Activated naive CD4-positive, alpha-beta T cell treated with anti-CD3 and anti-CD28 coated beads, Interleukin-2, amount 50 U/mL, for 72 hours (primary cell): ENCODE data around the gene ERC1. TPM values are rescaled to one million over a fixed set of nuclear protein-coding genes. Genes with fewer than 3 reads are reported as not detected.
"Not testable (repeated sequence)": the region's sequence is repeated elsewhere in the genome, so short reads cannot be mapped to it uniquely, and the experiment has no call there.

Experiments
- ATAC-seq, 2 donors: fragments of 150-1000 bp; cut with Tn5 transposase; 2 replicates each; pipeline ENCODE4 v1.10.0; 2021; ENCODE audit warnings: mild to moderate bottlenecking in 2 of 2, moderate library complexity in 2 of 2
- DNase-seq, 2 donors: peaks; one replicate each; pipeline ENCODE4 v3.0.0; 2021 to 2022; ENCODE audit warnings: low spot score in 2 of 2
- H3K27ac Mint-ChIP-seq, 2 donors: one replicate each; pipeline ENCODE4 v1.8.0; 2022; ENCODE audit warnings: mild to moderate bottlenecking in 2 of 2, mixed read lengths in 2 of 2
- H3K36me3 Mint-ChIP-seq, 2 donors: one replicate each; pipeline ENCODE4 v1.8.0; 2022; ENCODE audit warnings: mixed read lengths in 2 of 2
- H3K9me3 Mint-ChIP-seq, 2 donors: one replicate each; pipeline ENCODE4 v1.8.0; 2022; ENCODE audit warnings: mixed read lengths in 2 of 2
- total RNA-seq, 2 donors: library from RNA; stranded (reverse); gene quantifications; one replicate each; pipeline ENCODE4 v1.2.3, GENCODE V29; 2022

ERC1 gene
- total RNA-seq, 2 donors from 2014 or later = 22.5 to 40.9 TPM

DNA sequence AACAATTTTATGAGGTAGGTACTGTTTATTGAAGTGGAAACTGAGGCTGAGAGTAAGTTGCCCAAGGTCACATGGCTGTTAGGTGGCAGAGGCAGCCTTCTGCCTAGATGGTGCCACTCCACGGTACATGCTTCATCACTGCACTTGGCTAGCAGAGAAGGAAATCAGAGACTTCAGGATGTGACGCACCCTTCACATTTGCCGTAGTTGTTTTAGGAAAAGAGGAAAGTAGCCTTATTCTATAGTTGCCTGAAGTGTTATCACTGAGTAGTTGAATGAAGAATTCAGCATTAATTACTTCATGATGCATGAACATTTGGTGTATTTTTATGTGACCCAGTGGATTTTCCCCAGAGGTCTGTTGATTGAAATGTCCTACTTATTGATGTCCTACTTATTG, 55.7 kb downstream of the ERC1 start:
- H3K9me3 Mint-ChIP-seq = no peaks in the 10 kb centered on the region
- ATAC-seq (no peak), DNase-seq (no peak)
- no peak overlapping the region for H3K27ac Mint-ChIP-seq
- H3K36me3 Mint-ChIP-seq = no peaks in the 10 kb centered on the region

DNA sequence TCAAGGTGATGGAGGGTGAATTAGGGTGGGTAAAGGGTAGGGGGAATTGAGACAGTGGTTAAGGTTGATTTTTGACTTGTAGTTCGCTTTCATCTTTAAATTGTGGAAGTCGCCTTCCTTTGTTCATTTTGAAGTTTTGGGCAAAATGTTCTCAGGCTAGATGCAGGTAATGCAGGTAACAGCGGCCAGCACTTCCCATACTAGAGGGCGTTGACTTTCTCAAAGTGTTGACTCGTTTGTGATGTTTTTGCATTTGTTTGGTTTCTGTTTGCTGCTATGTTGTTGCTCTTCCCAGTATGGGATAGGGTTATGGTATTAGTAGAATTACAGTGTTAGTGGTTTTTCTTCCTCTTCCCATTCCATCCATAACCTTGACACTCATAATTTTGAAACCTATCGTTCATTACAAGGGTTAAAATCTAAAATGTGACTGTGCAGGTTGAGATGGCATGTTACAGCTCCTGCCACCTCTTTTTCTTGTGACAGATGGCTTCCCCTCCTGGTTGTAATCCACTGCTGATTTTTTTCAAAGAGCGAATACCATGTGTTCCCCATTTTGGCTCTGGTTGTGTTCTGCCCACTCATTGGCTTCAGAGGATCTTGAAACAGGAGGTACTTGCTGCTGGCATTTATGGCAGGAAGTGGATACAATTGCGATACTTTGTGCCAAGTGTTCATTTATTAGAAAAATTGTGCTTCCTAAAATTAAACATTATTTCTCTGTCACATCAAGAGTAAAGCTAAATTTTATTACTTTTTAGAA, 57.1 kb downstream of the ERC1 start:
- Mint-ChIP-seq H3K36me3 (no peaks in the 10 kb centered on the region), H3K27ac (no peak overlapping the region), H3K9me3 (no peaks in the 10 kb centered on the region)
- no peak for DNase-seq
- ATAC-seq = no peak

GRCh38 chr12:1050059-1050707, 59.2 kb downstream of the ERC1 start:
- H3K36me3 Mint-ChIP-seq = no peaks in the 10 kb centered on the region
- no peaks in the 10 kb centered on the region for H3K9me3 Mint-ChIP-seq
- H3K27ac Mint-ChIP-seq = no peak overlapping the region
- no peak for ATAC-seq
- no peak for DNase-seq

GRCh38 chr12:1051672-1052071, 60.6 kb downstream of the ERC1 start:
- not testable (repeated sequence) for H3K9me3 Mint-ChIP-seq, ATAC-seq, H3K36me3 Mint-ChIP-seq

GRCh38 chr12:1053690-1054089, 62.7 kb downstream of the ERC1 start:
- Mint-ChIP-seq H3K27ac (no peak overlapping the region), H3K36me3 (peaks cover 8 to 10% of the 10 kb centered on the region in 2 donors), H3K9me3 (peaks cover 8 to 9% of the 10 kb centered on the region in 2 donors)
- DNase-seq (no peak), ATAC-seq (no peak)

More at GRCh38 chr12:1051672-1052071, 60.6 kb downstream of the ERC1 start:
- DNase-seq, H3K27ac Mint-ChIP-seq: not testable (repeated sequence)

DNA sequence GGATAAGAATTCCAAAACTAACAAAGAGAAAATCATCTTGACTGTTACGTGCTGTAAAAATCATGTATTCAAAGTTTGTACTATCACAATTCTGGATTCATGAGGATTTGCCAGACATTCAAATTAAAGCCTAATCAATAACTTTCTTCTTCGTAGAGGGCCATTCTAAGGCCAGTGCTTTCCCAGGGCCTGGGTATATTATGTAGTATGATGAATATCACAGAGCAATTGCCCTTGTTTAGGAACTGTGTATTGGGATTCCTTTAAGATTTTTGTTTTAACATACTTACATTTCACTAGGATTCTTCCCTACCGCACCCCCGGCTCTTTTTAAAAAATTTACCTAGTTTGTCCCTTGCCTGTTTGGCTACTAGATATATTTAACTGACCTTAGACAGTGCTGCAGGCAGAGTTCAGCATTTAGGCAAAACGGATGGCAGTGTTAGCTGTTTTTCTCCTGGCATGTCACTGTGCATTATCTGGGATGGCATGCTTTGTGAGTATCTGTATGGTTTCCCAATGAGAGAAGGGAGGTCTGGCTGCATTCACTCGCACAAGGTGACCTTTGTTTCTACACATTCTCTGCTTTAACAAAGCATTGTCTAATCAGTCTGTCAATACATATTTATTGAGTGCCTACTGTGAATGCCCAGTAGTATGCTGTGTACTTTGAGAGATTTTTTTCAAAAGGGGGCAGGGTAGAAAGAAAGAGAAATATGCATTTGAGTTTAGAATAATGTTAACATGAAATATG, 63.3 kb downstream of the ERC1 start:
- DNase-seq (no peak), ATAC-seq (no peak)
- H3K9me3 Mint-ChIP-seq = peaks cover 13 to 14% of the 10 kb centered on the region in 2 donors
- H3K27ac Mint-ChIP-seq = no peak overlapping the region
- peaks cover 15 to 16% of the 10 kb centered on the region in 2 donors for H3K36me3 Mint-ChIP-seq

GRCh38 chr12:1056390-1056789, 65.4 kb downstream of the ERC1 start:
- H3K36me3 Mint-ChIP-seq = peaks cover 26 to 35% of the 10 kb centered on the region in 2 donors
- no peak overlapping the region for H3K27ac Mint-ChIP-seq
- peaks cover 18 to 19% of the 10 kb centered on the region in 2 donors for H3K9me3 Mint-ChIP-seq

DNA sequence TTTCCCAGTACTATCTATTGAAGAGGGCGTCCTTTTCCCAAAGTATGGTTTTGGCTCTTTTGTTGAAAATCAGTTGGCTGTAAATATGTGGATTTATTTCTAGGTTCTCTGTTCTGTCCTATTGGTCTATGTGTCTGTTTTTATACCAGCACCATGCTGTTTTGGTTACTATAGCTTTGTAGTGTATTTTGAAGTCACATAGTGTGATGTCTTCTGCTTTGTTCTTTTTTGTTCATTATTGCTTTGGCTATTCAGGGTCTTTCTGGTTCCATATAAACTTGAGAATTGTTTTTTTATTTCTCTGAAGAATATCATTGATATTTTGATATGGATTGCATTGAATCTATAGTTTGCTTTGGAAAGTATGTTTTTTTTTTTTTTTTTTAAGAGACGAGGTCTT, 67.4 kb downstream of the ERC1 start:
- H3K27ac Mint-ChIP-seq = no peak overlapping the region
- no peak for ATAC-seq

More at GRCh38 chr12:1056390-1056789, 65.4 kb downstream of the ERC1 start:
- DNase-seq (no peak), ATAC-seq (no peak)

GRCh38 chr12:1059162-1059561, 68.1 kb downstream of the ERC1 start:
- peaks cover 39 to 55% of the 10 kb centered on the region in 2 donors for H3K36me3 Mint-ChIP-seq

More for the DNA sequence above, 67.4 kb downstream of the ERC1 start:
- peaks cover 23 to 24% of the 10 kb centered on the region in 2 donors for H3K9me3 Mint-ChIP-seq
- H3K36me3 Mint-ChIP-seq = peaks cover 32 to 47% of the 10 kb centered on the region in 2 donors
- DNase-seq = no peak

GRCh38 chr12:1063852-1064251, 72.8 kb downstream of the ERC1 start:
- Mint-ChIP-seq H3K36me3 (peaks cover 40 to 59% of the 10 kb centered on the region in 2 donors), H3K9me3 (peaks cover 23 to 25% of the 10 kb centered on the region in 2 donors), H3K27ac (no peak overlapping the region)
- ATAC-seq (no peak), DNase-seq (no peak)

More at GRCh38 chr12:1059162-1059561, 68.1 kb downstream of the ERC1 start:
- peaks cover 29 to 30% of the 10 kb centered on the region in 2 donors for H3K9me3 Mint-ChIP-seq
- DNase-seq = no peak
- H3K27ac Mint-ChIP-seq = no peak overlapping the region
- ATAC-seq = no peak

- Mint-ChIP-seq H3K27ac (no peak overlapping the region), H3K36me3 (peaks cover 36 to 54% of the 10 kb centered on the region in 2 donors), H3K9me3 (peaks cover 20 to 21% of the 10 kb centered on the region in 2 donors)
- no peak for DNase-seq
- no peak for ATAC-seq
These were observed 73.3 kb downstream of the ERC1 start for GRCh38 chr12:1064317-1064716.

GRCh38 chr12:1065629-1066028, 74.6 kb downstream of the ERC1 start:
- H3K9me3 Mint-ChIP-seq = peaks cover 14 to 21% of the 10 kb centered on the region in 2 donors
- no peak overlapping the region for H3K27ac Mint-ChIP-seq
- no peak for DNase-seq
- H3K36me3 Mint-ChIP-seq = peaks cover 30 to 42% of the 10 kb centered on the region in 2 donors
- ATAC-seq = no peak

- Mint-ChIP-seq H3K36me3 (peaks cover 5 to 8% of the 10 kb centered on the region in 2 donors), H3K27ac (no peak overlapping the region), H3K9me3 (peaks cover 0 to 5% of the 10 kb centered on the region in 2 donors)
- DNase-seq (no peak), ATAC-seq (no peak)
These were observed 78.8 kb downstream of the ERC1 start for GRCh38 chr12:1069846-1070245.

DNA sequence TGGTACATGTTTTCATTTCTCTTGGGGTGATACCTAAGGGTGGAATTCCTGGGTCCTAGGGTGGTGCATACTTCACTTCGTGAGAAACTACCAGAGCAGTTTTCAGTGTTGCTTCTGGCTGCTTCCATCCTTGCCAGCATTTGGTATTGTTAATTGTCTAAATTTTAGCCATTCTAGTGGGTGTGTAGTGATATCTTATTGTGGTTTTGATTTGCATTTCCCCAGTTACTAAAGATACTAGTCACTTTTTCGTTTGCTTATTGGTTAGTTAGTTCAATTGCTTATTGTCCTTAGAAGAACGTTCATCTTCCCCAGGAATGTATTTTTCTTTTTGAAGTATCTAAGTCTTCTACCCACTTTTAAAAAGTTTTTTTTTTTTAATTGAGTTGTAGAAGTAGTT, 80.2 kb downstream of the ERC1 start:
- DNase-seq (no peak), ATAC-seq (no peak)
- Mint-ChIP-seq H3K9me3 (no peaks in the 10 kb centered on the region), H3K27ac (no peak overlapping the region), H3K36me3 (no peaks in the 10 kb centered on the region)

DNA sequence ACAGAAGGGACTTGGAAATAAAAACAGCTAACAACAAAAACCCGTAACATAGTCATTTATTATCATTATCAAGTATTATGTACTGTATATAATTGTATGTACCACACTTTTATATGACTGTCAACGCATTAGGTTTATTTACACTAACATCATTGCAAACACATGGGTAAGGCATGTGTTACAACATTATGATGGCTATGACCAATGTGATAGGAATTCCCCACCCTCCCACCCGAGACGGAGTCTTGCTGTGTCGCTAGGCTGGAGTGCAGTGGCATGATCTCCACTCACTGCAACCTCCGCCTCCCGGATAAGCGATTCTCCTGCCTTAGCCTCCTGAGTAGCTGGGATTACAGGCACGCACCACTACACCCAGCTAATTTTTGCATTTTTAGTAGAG, 82.6 kb downstream of the ERC1 start:
- no peaks in the 10 kb centered on the region for H3K36me3 Mint-ChIP-seq
- ATAC-seq = no peak

DNA sequence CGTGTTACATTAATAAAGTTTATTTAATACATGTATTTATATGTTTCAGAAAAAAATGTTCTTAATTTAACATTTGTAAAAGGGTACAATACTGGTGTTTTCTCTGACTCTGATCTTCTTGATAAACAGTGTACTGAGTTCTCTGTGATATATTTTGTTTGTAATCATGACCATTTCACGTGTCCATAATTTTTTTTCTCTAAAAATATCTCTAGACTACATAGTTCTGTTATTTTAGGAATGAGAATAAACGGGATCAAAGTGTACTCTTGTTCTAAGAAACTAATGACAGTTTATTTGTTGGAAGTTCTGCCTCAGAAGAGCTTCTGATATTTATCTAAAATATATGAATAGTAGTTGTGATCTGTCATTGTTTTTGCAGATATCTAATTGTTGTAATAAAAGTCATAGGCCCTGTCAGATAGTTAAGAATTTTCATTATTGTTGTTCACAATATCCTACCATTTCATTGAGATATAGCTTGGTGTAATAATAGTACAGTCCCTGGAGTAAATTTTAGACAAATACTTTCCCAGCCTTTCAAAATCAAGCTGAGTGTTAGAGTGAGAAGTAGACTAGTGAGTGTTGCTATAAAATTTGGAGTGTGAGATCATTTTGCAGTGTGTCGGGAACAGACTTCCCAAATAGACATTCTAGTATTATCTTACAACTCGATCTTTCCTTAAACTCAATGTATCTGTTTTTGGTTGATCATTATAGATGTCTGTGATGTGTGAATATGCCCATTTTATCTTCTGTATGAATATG, 86.2 kb downstream of the ERC1 start:
- DNase-seq = no peak
- H3K9me3 Mint-ChIP-seq = no peaks in the 10 kb centered on the region

More for the DNA sequence above, 82.6 kb downstream of the ERC1 start:
- no peak overlapping the region for H3K27ac Mint-ChIP-seq
- DNase-seq = no peak
- H3K9me3 Mint-ChIP-seq = no peaks in the 10 kb centered on the region

More for the DNA sequence above, 86.2 kb downstream of the ERC1 start:
- no peak overlapping the region for H3K27ac Mint-ChIP-seq
- H3K36me3 Mint-ChIP-seq = no peaks in the 10 kb centered on the region
- ATAC-seq = no peak
